ENCODE results near the gene NSD1.

- no peak for TF ChIP-seq CTCF (conservative IDR thresholded peaks at IDR 0.05)
- no peak for TF ChIP-seq EZH2 (IDR thresholded peaks at IDR 0.05; ENCODE audit: low read depth)
These were observed 167.4 kb downstream of the NSD1 start for GRCh38 chr5:177300951-177301350.
